HEK293 (cell line): Measurements from ENCODE around the gene CST9.

ENCODE experiments used
- ZNF558 ChIP-seq: fragments of 450-650 bp; formaldehyde crosslinking; IDR thresholded peaks from 2 replicates; pipeline ENCODE4 v1.5.1; 2016; ENCODE audit warnings: missing biosample characterization, missing genetic modification characterization
- TF ChIP-seq, protein P1 (sequence below): fragments of 450-650 bp; formaldehyde crosslinking; IDR thresholded peaks from 2 replicates; pipeline ENCODE4 v1.5.1; 2016; ENCODE audit warnings: missing biosample characterization, missing genetic modification characterization
- TF ChIP-seq, protein P2 (sequence below): fragments of 450-650 bp; formaldehyde crosslinking; IDR thresholded peaks from 2 replicates; pipeline ENCODE4 v1.5.1; 2016; ENCODE audit warnings: missing biosample characterization, missing genetic modification characterization

DNA sequence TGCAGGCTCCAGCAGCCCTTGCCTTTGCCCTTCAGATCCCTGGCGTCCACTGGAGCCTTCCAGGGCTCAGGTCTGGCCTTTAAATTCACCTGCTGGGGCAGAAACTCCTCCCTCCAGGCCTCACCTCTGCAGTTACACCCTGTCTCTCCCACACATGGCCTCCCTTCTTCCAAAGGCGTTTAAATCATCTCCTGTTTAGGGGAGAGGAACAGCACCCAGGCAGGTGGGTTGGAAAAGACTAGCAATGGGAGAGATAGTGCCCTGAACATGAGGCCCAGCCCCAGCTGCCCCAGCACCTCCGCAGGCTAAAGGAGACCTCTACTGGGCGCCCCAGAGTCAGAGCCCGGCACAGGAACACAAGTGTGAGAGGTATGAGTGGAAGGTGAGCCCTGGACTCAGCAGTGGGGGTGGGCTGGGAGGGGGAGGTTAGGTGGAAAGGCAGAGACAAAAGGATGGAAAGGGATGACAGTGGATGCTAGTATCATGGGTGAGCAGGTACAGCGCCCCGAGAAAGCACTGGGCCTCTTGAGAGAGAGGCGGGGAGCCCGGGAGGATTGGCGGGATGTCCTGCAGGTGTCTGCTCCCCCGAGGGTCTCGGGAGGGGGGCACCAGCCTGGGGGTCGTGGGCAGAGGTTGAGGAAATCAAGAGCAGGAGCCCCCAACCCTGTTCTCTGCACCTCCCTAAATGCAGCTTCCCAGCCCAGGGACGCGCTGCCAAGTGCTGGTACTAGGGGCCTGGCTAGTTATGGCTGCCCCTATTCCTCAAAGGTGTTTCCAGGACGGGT lies at the start of gene CST9:
- TF ChIP-seq, protein P1, sequence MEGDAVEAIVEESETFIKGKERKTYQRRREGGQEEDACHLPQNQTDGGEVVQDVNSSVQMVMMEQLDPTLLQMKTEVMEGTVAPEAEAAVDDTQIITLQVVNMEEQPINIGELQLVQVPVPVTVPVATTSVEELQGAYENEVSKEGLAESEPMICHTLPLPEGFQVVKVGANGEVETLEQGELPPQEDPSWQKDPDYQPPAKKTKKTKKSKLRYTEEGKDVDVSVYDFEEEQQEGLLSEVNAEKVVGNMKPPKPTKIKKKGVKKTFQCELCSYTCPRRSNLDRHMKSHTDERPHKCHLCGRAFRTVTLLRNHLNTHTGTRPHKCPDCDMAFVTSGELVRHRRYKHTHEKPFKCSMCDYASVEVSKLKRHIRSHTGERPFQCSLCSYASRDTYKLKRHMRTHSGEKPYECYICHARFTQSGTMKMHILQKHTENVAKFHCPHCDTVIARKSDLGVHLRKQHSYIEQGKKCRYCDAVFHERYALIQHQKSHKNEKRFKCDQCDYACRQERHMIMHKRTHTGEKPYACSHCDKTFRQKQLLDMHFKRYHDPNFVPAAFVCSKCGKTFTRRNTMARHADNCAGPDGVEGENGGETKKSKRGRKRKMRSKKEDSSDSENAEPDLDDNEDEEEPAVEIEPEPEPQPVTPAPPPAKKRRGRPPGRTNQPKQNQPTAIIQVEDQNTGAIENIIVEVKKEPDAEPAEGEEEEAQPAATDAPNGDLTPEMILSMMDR: no peak
- TF ChIP-seq ZNF558 (tag by site-specific recombination): no peak
- TF ChIP-seq, protein P2, sequence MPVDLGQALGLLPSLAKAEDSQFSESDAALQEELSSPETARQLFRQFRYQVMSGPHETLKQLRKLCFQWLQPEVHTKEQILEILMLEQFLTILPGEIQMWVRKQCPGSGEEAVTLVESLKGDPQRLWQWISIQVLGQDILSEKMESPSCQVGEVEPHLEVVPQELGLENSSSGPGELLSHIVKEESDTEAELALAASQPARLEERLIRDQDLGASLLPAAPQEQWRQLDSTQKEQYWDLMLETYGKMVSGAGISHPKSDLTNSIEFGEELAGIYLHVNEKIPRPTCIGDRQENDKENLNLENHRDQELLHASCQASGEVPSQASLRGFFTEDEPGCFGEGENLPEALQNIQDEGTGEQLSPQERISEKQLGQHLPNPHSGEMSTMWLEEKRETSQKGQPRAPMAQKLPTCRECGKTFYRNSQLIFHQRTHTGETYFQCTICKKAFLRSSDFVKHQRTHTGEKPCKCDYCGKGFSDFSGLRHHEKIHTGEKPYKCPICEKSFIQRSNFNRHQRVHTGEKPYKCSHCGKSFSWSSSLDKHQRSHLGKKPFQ (tag by site-specific recombination): no peak
